ENCODE measurements around the gene GTF3C1.

GTF3C1 gene

DNA sequence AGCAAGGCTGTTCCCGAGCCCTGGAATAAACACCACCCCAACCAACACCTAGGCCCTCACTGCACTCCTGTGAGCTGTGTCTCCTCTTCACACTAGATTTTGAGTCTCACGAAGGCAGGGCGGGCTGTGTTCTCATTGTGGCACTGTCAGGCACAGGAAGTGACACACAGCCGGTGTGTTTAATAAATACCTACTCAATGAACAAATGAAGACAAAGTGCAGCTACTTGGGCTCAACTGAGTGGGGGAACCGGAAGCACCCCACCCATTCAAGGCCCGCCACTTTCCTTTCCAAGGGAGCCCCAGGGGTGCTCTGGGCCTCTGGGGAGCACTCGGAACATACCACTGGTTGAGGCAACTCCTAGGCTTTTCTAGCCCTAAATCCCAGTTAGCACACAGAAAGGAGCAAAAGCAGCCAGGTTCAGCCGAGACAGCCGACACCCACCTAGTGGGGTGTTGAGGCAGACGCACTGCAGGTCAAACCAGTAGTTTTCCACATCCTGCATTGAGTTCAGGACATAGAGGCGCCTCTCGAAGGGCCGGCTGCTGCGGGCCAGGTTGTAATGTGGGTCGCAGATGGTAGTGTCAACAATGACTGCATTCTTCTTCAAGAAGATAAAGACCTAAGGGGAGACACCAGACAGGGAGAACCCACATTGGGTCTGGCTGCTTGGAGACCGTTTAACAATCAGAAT is 57.7 kb downstream of the GTF3C1 start:
- no peaks in the 10 kb centered on the region for H3K9me3 ChIP-seq (ENCODE audit: insufficient read depth, low read length)
- no peaks in the 10 kb centered on the region for H3K79me2 ChIP-seq (ENCODE audit: low read length)
- H3K27me3 ChIP-seq (ENCODE audit: low read depth, low read length) = no peaks in the 10 kb centered on the region
- H3K36me3 ChIP-seq (replicated peaks; ENCODE audit: low read depth, low read length) = peaks cover 54% of the 10 kb centered on the region
- no peaks in the 10 kb centered on the region for H3K4me1 ChIP-seq (ENCODE audit: low read length)
- no peak overlapping the region for H2AFZ ChIP-seq (ENCODE audit: low read depth, low read length)
- H3K4me2 ChIP-seq (ENCODE audit: low read length) = no peak overlapping the region
- H3K9ac ChIP-seq (ENCODE audit: low read length) = no peak overlapping the region
- H4K20me1 ChIP-seq (ENCODE audit: insufficient read depth, low read length) = no peaks in the 10 kb centered on the region
- H3K4me3 ChIP-seq (ENCODE audit: low read length) = no peak overlapping the region
- TF ChIP-seq EZH2phosphoT487 (IDR thresholded peaks at IDR 0.05; ENCODE audit: low read depth) = no peak
- TF ChIP-seq, protein P1, sequence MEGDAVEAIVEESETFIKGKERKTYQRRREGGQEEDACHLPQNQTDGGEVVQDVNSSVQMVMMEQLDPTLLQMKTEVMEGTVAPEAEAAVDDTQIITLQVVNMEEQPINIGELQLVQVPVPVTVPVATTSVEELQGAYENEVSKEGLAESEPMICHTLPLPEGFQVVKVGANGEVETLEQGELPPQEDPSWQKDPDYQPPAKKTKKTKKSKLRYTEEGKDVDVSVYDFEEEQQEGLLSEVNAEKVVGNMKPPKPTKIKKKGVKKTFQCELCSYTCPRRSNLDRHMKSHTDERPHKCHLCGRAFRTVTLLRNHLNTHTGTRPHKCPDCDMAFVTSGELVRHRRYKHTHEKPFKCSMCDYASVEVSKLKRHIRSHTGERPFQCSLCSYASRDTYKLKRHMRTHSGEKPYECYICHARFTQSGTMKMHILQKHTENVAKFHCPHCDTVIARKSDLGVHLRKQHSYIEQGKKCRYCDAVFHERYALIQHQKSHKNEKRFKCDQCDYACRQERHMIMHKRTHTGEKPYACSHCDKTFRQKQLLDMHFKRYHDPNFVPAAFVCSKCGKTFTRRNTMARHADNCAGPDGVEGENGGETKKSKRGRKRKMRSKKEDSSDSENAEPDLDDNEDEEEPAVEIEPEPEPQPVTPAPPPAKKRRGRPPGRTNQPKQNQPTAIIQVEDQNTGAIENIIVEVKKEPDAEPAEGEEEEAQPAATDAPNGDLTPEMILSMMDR (IDR thresholded peaks at IDR 0.05; ENCODE audit: low read depth, low read length) = no peak
- H3K27ac ChIP-seq (ENCODE audit: low read length) = no peak overlapping the region

DNA sequence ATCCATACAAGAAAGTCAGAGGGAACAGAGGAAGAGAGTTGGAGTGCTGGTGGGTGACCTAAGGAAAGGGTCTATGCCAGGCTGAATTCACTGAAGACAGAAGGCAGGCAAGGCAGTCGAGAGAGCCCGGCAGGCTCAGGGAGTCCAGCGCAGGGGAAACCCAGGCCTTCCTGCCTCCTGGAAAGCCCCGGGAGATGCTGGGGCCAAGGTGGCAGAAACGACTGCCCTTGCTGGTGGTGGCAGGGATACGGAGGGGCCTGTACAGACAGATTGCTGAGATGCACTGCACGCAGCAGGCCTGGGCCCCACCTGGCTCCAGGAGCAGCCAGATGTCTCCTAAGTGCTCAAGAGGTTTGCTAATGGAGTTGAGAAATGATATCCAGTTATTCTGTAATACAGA is 59.8 kb downstream of the GTF3C1 start:
- Histone ChIP-seq H3K36me3 (replicated peaks; ENCODE audit: low read depth, low read length) (peaks cover 57% of the 10 kb centered on the region), H2AFZ (ENCODE audit: low read depth, low read length) (no peak overlapping the region), H3K4me2 (ENCODE audit: low read length) (no peak overlapping the region), H3K9ac (ENCODE audit: low read length) (no peak overlapping the region), H4K20me1 (ENCODE audit: insufficient read depth, low read length) (no peaks in the 10 kb centered on the region), H3K4me3 (ENCODE audit: low read length) (no peak overlapping the region), H3K27me3 (ENCODE audit: low read depth, low read length) (no peaks in the 10 kb centered on the region), H3K9me3 (ENCODE audit: insufficient read depth, low read length) (no peaks in the 10 kb centered on the region), H3K79me2 (ENCODE audit: low read length) (no peaks in the 10 kb centered on the region), H3K27ac (ENCODE audit: low read length) (no peak overlapping the region), H3K4me1 (ENCODE audit: low read length) (no peaks in the 10 kb centered on the region)
- TF ChIP-seq EZH2phosphoT487 (IDR thresholded peaks at IDR 0.05; ENCODE audit: low read depth) = no peak
- TF ChIP-seq, protein P1 (IDR thresholded peaks at IDR 0.05; ENCODE audit: low read depth, low read length) = no peak

DNA sequence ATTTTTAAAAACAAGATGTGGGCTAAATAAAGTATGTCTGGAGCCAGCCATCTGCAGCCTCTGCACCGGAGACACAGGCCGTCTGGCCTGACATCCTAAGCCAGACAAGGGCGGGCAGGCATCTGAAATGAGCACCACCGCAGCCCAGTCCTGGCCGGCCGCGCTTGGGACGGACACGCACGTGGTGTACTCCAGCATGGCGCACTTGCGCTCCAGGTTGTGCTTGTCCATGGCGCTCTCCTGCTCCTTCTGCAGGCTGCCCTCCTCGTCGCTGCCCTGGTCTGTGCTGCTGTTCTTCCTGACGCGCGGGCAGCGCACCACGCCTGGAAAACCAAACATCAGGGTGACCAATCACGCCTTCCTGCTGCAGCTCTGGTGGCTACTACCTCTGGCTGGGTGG is 60.3 kb downstream of the GTF3C1 start:
- H3K9me3 ChIP-seq (ENCODE audit: insufficient read depth, low read length) = no peaks in the 10 kb centered on the region
- no peak overlapping the region for H3K9ac ChIP-seq (ENCODE audit: low read length)
- H4K20me1 ChIP-seq (ENCODE audit: insufficient read depth, low read length) = no peaks in the 10 kb centered on the region
- no peak overlapping the region for H3K27ac ChIP-seq (ENCODE audit: low read length)
- TF ChIP-seq, protein P1 (IDR thresholded peaks at IDR 0.05; ENCODE audit: low read depth, low read length) = no peak
- no peak for TF ChIP-seq EZH2phosphoT487 (IDR thresholded peaks at IDR 0.05; ENCODE audit: low read depth)
- H3K36me3 ChIP-seq (replicated peaks; ENCODE audit: low read depth, low read length) = peaks cover 57% of the 10 kb centered on the region
- no peaks in the 10 kb centered on the region for H3K27me3 ChIP-seq (ENCODE audit: low read depth, low read length)
- no peaks in the 10 kb centered on the region for H3K4me1 ChIP-seq (ENCODE audit: low read length)
- H2AFZ ChIP-seq (ENCODE audit: low read depth, low read length) = no peak overlapping the region
- H3K4me2 ChIP-seq (ENCODE audit: low read length) = no peak overlapping the region
- no peaks in the 10 kb centered on the region for H3K79me2 ChIP-seq (ENCODE audit: low read length)
- no peak overlapping the region for H3K4me3 ChIP-seq (ENCODE audit: low read length)

DNA sequence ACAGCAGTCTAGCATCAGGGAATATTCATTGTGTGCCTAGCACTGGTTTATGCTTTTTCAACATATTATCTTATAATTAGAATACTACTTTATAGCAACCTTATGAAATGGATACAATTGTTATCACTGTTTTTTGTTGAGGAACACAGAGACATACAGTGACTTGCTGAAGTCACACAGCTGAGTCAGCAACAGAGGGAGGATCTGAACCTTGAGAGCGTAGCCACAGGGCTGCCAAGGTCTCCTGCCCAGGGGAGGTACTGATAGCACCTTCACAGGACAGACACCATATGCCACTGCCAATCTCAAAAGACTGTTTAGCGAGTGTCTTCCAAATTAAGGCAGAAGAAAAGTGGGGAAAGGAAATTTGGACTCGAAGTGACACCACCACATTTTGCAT is 63.0 kb downstream of the GTF3C1 start:
- H2AFZ ChIP-seq (ENCODE audit: low read depth, low read length) = no peak overlapping the region
- no peak overlapping the region for H3K4me2 ChIP-seq (ENCODE audit: low read length)
- no peak overlapping the region for H3K27ac ChIP-seq (ENCODE audit: low read length)
- no peak for TF ChIP-seq EZH2phosphoT487 (IDR thresholded peaks at IDR 0.05; ENCODE audit: low read depth)
- TF ChIP-seq, protein P1 (IDR thresholded peaks at IDR 0.05; ENCODE audit: low read depth, low read length) = no peak
- H3K36me3 ChIP-seq (replicated peaks; ENCODE audit: low read depth, low read length) = peaks cover 67% of the 10 kb centered on the region
- no peaks in the 10 kb centered on the region for H3K4me1 ChIP-seq (ENCODE audit: low read length)
- H3K79me2 ChIP-seq (ENCODE audit: low read length) = no peaks in the 10 kb centered on the region
- no peak overlapping the region for H3K4me3 ChIP-seq (ENCODE audit: low read length)
- no peaks in the 10 kb centered on the region for H4K20me1 ChIP-seq (ENCODE audit: insufficient read depth, low read length)
- H3K9me3 ChIP-seq (ENCODE audit: insufficient read depth, low read length) = no peaks in the 10 kb centered on the region
- H3K27me3 ChIP-seq (ENCODE audit: low read depth, low read length) = no peaks in the 10 kb centered on the region
- no peak overlapping the region for H3K9ac ChIP-seq (ENCODE audit: low read length)

All from OCI-LY3 (cell line).